ENCODE measurements around the gene SH3PXD2A.

- TF ChIP-seq CTCF (IDR thresholded peaks at IDR 0.05) (no peak), EZH2 (IDR thresholded peaks at IDR 0.05; ENCODE audit: borderline replicate concordance, insufficient read depth, low read depth, low read length, poor library complexity, severe bottlenecking) (no peak)
Observed at GRCh38 chr10:103793920-103794883, 61.2 kb downstream of the SH3PXD2A start.
